ENCODE results near the gene MTRFR. TPM values are rescaled to one million over a fixed set of nuclear protein-coding genes. Genes with fewer than 3 reads are reported as not detected.

The MTRFR gene
- polyA plus RNA-seq, 1 donor (not counting 4 experiments of a cell fraction or from before 2014, with no cell fraction given), result 8.5 TPM

DNA sequence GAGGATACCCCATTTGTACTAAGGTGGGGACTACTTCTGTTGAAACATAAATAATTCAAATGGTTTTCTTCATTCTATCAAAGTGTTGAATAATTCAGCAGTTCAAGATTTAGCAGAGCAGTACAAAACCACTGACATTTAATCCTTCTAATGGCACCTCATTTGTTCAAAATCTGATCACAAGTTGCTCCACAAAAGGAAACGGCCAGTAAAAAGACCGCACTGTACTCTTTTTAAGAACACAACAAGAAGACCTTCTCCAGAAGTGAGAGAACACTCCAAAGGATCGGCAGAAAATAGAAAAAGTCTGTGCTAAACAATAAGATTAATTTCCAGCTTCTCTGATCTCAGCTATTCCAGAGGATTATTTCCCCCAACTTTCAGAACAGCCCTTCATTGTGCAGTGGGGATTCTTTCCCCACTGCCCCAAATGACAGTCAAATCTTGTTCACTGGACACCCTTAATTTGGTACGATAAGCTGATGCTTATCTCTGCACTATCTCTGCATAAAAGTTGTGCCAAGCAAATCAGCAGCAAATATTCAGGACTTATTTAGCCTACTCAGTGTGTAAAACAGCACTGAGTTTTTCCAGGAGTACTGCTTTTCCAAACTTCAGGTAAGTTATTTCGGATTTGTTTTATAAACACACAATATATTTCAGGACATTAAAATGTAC lies 5.5 kb upstream of the MTRFR start:
- Histone ChIP-seq H3K27me3 (ENCODE audit: control insufficient read depth, extremely low read depth, insufficient read depth, low read length) (no peaks in the 10 kb centered on the region), H3K9me1 (ENCODE audit: control insufficient read depth, extremely low read depth, insufficient read depth, low read length) (no peaks in the 10 kb centered on the region), H3K4me2 (ENCODE audit: control insufficient read depth, extremely low read depth, insufficient read depth, low read depth, low read length) (no peak overlapping the region), H3K9me3 (ENCODE audit: control insufficient read depth, low read depth, low read length) (no peaks in the 10 kb centered on the region), H3K79me2 (ENCODE audit: control insufficient read depth, insufficient read depth, low read length) (peaks cover 11% of the 10 kb centered on the region), H3K27ac (ENCODE audit: control insufficient read depth, insufficient read depth, low read length) (no peak overlapping the region), H3K9ac (ENCODE audit: control insufficient read depth, extremely low read depth, insufficient read depth, low read length) (no peak overlapping the region), H3K4me1 (ENCODE audit: control insufficient read depth, extremely low read depth, insufficient read depth, low read length) (peaks cover 7% of the 10 kb centered on the region), H3K36me3 (ENCODE audit: control insufficient read depth in 2 of 2, extremely low read depth in 1 of 2, insufficient read depth in 2 of 2, low read length in 2 of 2) (peaks cover 0 to 3% of the 10 kb centered on the region in 2 experiments), H3K4me3 (ENCODE audit: control insufficient read depth in 2 of 3, extremely low read depth in 1 of 3, insufficient read depth in 2 of 3, low read depth in 1 of 3, low read length in 3 of 3) (no peak overlapping the region), H2AFZ (ENCODE audit: control insufficient read depth, low read length) (no peak overlapping the region), H4K20me1 (ENCODE audit: control insufficient read depth, extremely low read depth, insufficient read depth, low read length) (no peaks in the 10 kb centered on the region)
- dilution Hi-C loops (cut with MboI; ENCODE audit: extremely low pct_ligation_motif_present, low sequenced_read_pairs), result no loop called here
- DNase-seq (ENCODE audit: low read depth, low spot score), result no peak
- no peak for FAIRE-seq
- TF ChIP-seq, protein P1, sequence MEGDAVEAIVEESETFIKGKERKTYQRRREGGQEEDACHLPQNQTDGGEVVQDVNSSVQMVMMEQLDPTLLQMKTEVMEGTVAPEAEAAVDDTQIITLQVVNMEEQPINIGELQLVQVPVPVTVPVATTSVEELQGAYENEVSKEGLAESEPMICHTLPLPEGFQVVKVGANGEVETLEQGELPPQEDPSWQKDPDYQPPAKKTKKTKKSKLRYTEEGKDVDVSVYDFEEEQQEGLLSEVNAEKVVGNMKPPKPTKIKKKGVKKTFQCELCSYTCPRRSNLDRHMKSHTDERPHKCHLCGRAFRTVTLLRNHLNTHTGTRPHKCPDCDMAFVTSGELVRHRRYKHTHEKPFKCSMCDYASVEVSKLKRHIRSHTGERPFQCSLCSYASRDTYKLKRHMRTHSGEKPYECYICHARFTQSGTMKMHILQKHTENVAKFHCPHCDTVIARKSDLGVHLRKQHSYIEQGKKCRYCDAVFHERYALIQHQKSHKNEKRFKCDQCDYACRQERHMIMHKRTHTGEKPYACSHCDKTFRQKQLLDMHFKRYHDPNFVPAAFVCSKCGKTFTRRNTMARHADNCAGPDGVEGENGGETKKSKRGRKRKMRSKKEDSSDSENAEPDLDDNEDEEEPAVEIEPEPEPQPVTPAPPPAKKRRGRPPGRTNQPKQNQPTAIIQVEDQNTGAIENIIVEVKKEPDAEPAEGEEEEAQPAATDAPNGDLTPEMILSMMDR (optimal IDR thresholded peaks at IDR 0.05 in 1 of 3, IDR thresholded peaks at IDR 0.05 in 1 of 3, conservative IDR thresholded peaks at IDR 0.05 in 1 of 3; ENCODE audit: extremely low read depth in 1 of 3, insufficient read depth in 2 of 3, low read length in 3 of 3), result no peak
- TF ChIP-seq EZH2 (IDR thresholded peaks at IDR 0.05; ENCODE audit: low read length), result no peak

DNA sequence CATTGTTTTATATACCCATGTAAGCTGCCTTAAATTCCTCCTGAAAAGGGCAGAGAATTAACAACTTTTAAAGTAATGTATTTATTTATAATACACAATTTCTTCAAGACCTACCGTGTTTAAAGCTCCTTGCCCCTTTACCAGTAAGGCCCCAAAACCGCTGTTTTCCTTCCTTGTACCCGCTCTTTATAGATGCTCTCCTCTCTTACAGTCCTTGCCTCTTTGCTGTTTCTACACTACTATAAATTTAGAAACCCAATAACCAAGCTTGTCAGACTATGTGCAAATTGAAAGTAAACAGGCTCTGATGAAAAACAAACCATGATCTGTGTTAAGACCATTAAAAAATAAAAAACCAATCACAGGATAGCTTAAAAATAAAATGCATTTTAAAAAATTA lies 4.2 kb upstream of the MTRFR start:
- H2AFZ ChIP-seq (ENCODE audit: control insufficient read depth, low read length), result no peak overlapping the region
- no peaks in the 10 kb centered on the region for H3K27me3 ChIP-seq (ENCODE audit: control insufficient read depth, extremely low read depth, insufficient read depth, low read length)
- FAIRE-seq (no peak), DNase-seq (ENCODE audit: low read depth, low spot score) (no peak)
- H3K9me3 ChIP-seq (ENCODE audit: control insufficient read depth, low read depth, low read length), result no peaks in the 10 kb centered on the region
- peaks cover 8% of the 10 kb centered on the region for H3K4me1 ChIP-seq (ENCODE audit: control insufficient read depth, extremely low read depth, insufficient read depth, low read length)
- no peak overlapping the region for H3K27ac ChIP-seq (ENCODE audit: control insufficient read depth, insufficient read depth, low read length)
- H3K9ac ChIP-seq (ENCODE audit: control insufficient read depth, extremely low read depth, insufficient read depth, low read length), result no peak overlapping the region
- TF ChIP-seq, protein P1 (optimal IDR thresholded peaks at IDR 0.05 in 1 of 3, IDR thresholded peaks at IDR 0.05 in 1 of 3, conservative IDR thresholded peaks at IDR 0.05 in 1 of 3; ENCODE audit: extremely low read depth in 1 of 3, insufficient read depth in 2 of 3, low read length in 3 of 3), result no peak
- no peak for TF ChIP-seq EZH2 (IDR thresholded peaks at IDR 0.05; ENCODE audit: low read length)
- peaks cover 18% of the 10 kb centered on the region for H3K79me2 ChIP-seq (ENCODE audit: control insufficient read depth, insufficient read depth, low read length)
- no peaks in the 10 kb centered on the region for H3K9me1 ChIP-seq (ENCODE audit: control insufficient read depth, extremely low read depth, insufficient read depth, low read length)
- dilution Hi-C loops (cut with MboI; ENCODE audit: extremely low pct_ligation_motif_present, low sequenced_read_pairs), result no loop called here
- H3K4me2 ChIP-seq (ENCODE audit: control insufficient read depth, extremely low read depth, insufficient read depth, low read depth, low read length), result no peak overlapping the region
- no peak overlapping the region for H3K4me3 ChIP-seq (ENCODE audit: control insufficient read depth in 2 of 3, extremely low read depth in 1 of 3, insufficient read depth in 2 of 3, low read depth in 1 of 3, low read length in 3 of 3)
- H4K20me1 ChIP-seq (ENCODE audit: control insufficient read depth, extremely low read depth, insufficient read depth, low read length), result no peaks in the 10 kb centered on the region
- peaks cover 0 to 3% of the 10 kb centered on the region in 2 experiments for H3K36me3 ChIP-seq (ENCODE audit: control insufficient read depth in 2 of 2, extremely low read depth in 1 of 2, insufficient read depth in 2 of 2, low read length in 2 of 2)

Data from keratinocyte (primary cell).